IMR-90 (cell line): ENCODE measurements around the gene MRTO4. TPM values are rescaled to one million over a fixed set of nuclear protein-coding genes. Genes with fewer than 3 reads are reported as not detected.

Experiments
- ATAC-seq: fragments of 200-7000 bp; cut with Tn5 transposase; 2 replicates; pipeline ENCODE4 v1.9.1; 2020; ENCODE audit warnings: low read depth, mild to moderate bottlenecking, moderate library complexity
- BruUV-seq: library from RNA; stranded (reverse); fragments of 400-500 nt; replicated peaks from 2 replicates; lab custom pipeline; 2021; lab: Mats Ljungman, UMichigan
- CTCF ChIA-PET: fragments of 300-600 bp; formaldehyde crosslinking; extraction: SDS; loops from one replicate; lab custom pipeline; 2021; ENCODE audit warnings: antibody characterized with exemption; lab: Yijun Ruan, JAX
- POLR2A ChIA-PET: fragments of 300-600 bp; sonication (Branson Sonifier 250); formaldehyde crosslinking; loops from one replicate; lab custom pipeline; 2022; ENCODE audit warnings: antibody characterized with exemption; ENCODE audit not compliant: unreplicated experiment; lab: Charles Lee
- DNase-seq: peaks from one replicate; pipeline ENCODE4 v3.0.0; 2013
- H2AFZ ChIP-seq: replicated peaks from 2 replicates; pipeline ENCODE3; 2013; ENCODE audit warnings: low read length, mild to moderate bottlenecking; ENCODE audit not compliant: poor library complexity
- H2AK5ac ChIP-seq: 2 replicates; pipeline ENCODE4 v1.6.1; 2013; ENCODE audit warnings: low read depth, low read length, inconsistent platforms
- H2AK9ac ChIP-seq: replicated peaks from 2 replicates; pipeline ENCODE3; 2013; ENCODE audit warnings: mild to moderate bottlenecking, low read depth, low read length, moderate library complexity; ENCODE audit not compliant: poor library complexity
- H2BK120ac ChIP-seq: 2 replicates; pipeline ENCODE4 v1.6.1; 2013; ENCODE audit warnings: low read depth, low read length, inconsistent platforms
- H2BK15ac ChIP-seq: 3 replicates; pipeline ENCODE4 v1.6.1; 2013; ENCODE audit warnings: low read depth, low read length, inconsistent platforms
- H2BK20ac ChIP-seq: 2 replicates; pipeline ENCODE4 v1.6.1; 2013; ENCODE audit warnings: low read depth, mild to moderate bottlenecking, inconsistent platforms, low read length, moderate library complexity
- H2BK5ac ChIP-seq: 2 replicates; pipeline ENCODE4 v1.6.1; 2013; ENCODE audit warnings: mild to moderate bottlenecking, low read depth, low read length, inconsistent platforms; ENCODE audit not compliant: poor library complexity, severe bottlenecking
- H3K14ac ChIP-seq: replicated peaks from 2 replicates; pipeline ENCODE4 v1.6.1; 2013; ENCODE audit warnings: low read depth, low read length, inconsistent platforms
- H3K18ac ChIP-seq: 2 replicates; pipeline ENCODE4 v1.6.1; 2013; ENCODE audit warnings: low read depth, low read length, control low read depth
- H3K23ac ChIP-seq: 2 replicates; pipeline ENCODE4 v1.6.1; 2013; ENCODE audit warnings: low read depth, low read length, inconsistent platforms
- H3K27ac ChIP-seq: 2 replicates; pipeline ENCODE4 v1.5.1; 2013; ENCODE audit warnings: mild to moderate bottlenecking, control low read depth, low read length; ENCODE audit not compliant: insufficient read depth
- H3K27me3 ChIP-seq: 2 replicates; pipeline ENCODE4 v1.6.1; 2013; ENCODE audit warnings: low read length; ENCODE audit not compliant: control insufficient read depth, insufficient read depth
- H3K36me3 ChIP-seq: 2 replicates; pipeline ENCODE4 v1.6.1; 2013; ENCODE audit warnings: low read length, mixed read lengths; ENCODE audit not compliant: control insufficient read depth, insufficient read depth
- H3K4ac ChIP-seq: 2 replicates; pipeline ENCODE4 v1.6.1; 2013; ENCODE audit warnings: low read depth, low read length, inconsistent platforms
- H3K4me1 ChIP-seq: 2 replicates; pipeline ENCODE4 v1.6.1; 2013; ENCODE audit warnings: low read length, mixed read lengths; ENCODE audit not compliant: control insufficient read depth, insufficient read depth
- H3K4me2 ChIP-seq: 2 replicates; pipeline ENCODE4 v1.6.1; 2013; ENCODE audit warnings: low read depth, mild to moderate bottlenecking, control low read depth, low read length, moderate library complexity
- H3K4me3 ChIP-seq: 2 replicates; pipeline ENCODE4 v1.5.1; 2013; ENCODE audit warnings: low read depth, mild to moderate bottlenecking, control low read depth, low read length, moderate library complexity; ENCODE audit not compliant: insufficient read depth
- H3K56ac ChIP-seq: 2 replicates; pipeline ENCODE4 v1.6.1; 2013; ENCODE audit warnings: low read length, inconsistent platforms; ENCODE audit not compliant: insufficient read depth; ENCODE audit errors: extremely low read depth
- H3K79me1 ChIP-seq, 2 experiments: 2 replicates each; pipeline ENCODE4 v1.6.1; 2013; ENCODE audit warnings: low read length in 2 of 2, inconsistent platforms in 1 of 2, low read depth in 1 of 2
- H3K9ac ChIP-seq: 2 replicates; pipeline ENCODE4 v1.6.1; 2013; ENCODE audit warnings: low read depth, low read length, control low read depth
- H3K9me1 ChIP-seq: 2 replicates; pipeline ENCODE4 v1.6.1; 2013; ENCODE audit warnings: low read length, inconsistent platforms; ENCODE audit not compliant: insufficient read depth
- H3K9me3 ChIP-seq: 2 replicates; pipeline ENCODE4 v1.6.1; 2013; ENCODE audit warnings: low read length; ENCODE audit not compliant: control insufficient read depth, insufficient read depth
- H4K20me1 ChIP-seq: 2 replicates; pipeline ENCODE4 v1.6.1; 2013; ENCODE audit warnings: low read length, inconsistent platforms; ENCODE audit not compliant: insufficient read depth
- H4K5ac ChIP-seq: 2 replicates; pipeline ENCODE4 v1.6.1; 2013; ENCODE audit warnings: mild to moderate bottlenecking, low read depth, low read length, control low read depth
- H4K8ac ChIP-seq, 2 experiments: 2 replicates each; pipeline ENCODE4 v1.6.1; 2013; ENCODE audit warnings: low read depth in 2 of 2, low read length in 2 of 2, control low read depth in 1 of 2, inconsistent platforms in 1 of 2
- H4K91ac ChIP-seq: 2 replicates; pipeline ENCODE4 v1.6.1; 2013; ENCODE audit warnings: low read depth, low read length, inconsistent platforms; ENCODE audit not compliant: insufficient read depth
- CHD1 ChIP-seq: IDR thresholded peaks from 2 replicates; pipeline ENCODE4 v1.6.1; 2012; ENCODE audit warnings: low read depth, low read length, improper control_type of control experiment
- MAZ ChIP-seq: IDR thresholded peaks from 2 replicates; pipeline ENCODE4 v1.6.1; 2012; ENCODE audit warnings: low read depth, mild to moderate bottlenecking, low read length, improper control_type of control experiment, moderate library complexity, borderline replicate concordance
- MXI1 ChIP-seq: IDR thresholded peaks from 2 replicates; pipeline ENCODE4 v1.6.1; 2012; ENCODE audit warnings: low read depth, mild to moderate bottlenecking, low read length, moderate library complexity, borderline replicate concordance
- NFE2L2 ChIP-seq: fragments of 150-350 bp; IDR thresholded peaks from 2 replicates; pipeline ENCODE4 v1.6.1; 2016; ENCODE audit warnings: low read depth, mild to moderate bottlenecking, low read length
- RAD21 ChIP-seq: IDR thresholded peaks from 2 replicates; pipeline ENCODE4 v1.6.1; 2012; ENCODE audit warnings: low read length, improper control_type of control experiment
- dilution Hi-C: fragments of 300-500 bp; cut with HindIII; formaldehyde crosslinking; loops from one replicate; pipeline ENCODE4 v1.14.3; 2018; ENCODE audit warnings: low sequenced_read_pairs; ENCODE audit not compliant: unreplicated experiment
- in situ Hi-C: fragments of 300-500 bp; cut with MboI; formaldehyde crosslinking; loops from 3 replicates; pipeline ENCODE4 v1.14.3; 2019; ENCODE audit warnings: low sequenced_read_pairs, inconsistent platforms, mixed read lengths
- intact Hi-C: fragments of 100-400 bp; cut with micrococcal nuclease; formaldehyde crosslinking; loops from 2 replicates; pipeline ENCODE4 v1.10.0; 2022
- polyA plus RNA-seq, 3 experiments: library from polyadenylated mRNA; depleted of rRNA; stranded (reverse); fragments of >200 nt; gene quantifications; 2 replicates each; pipeline ENCODE4 v1.2.3, GENCODE V29; 2012; ENCODE audit warnings: low replicate concordance in 1 of 3
- total RNA-seq: library from RNA; depleted of rRNA; stranded (reverse); fragments of >200 nt; gene quantifications from 2 replicates; pipeline ENCODE4 v1.2.3, GENCODE V29; 2012

Gene MRTO4
- total and polyA plus RNA-seq, 2 of the 4 experiments (the other 2 are of a cell fraction), result 48.0 to 58.1 TPM

- Histone ChIP-seq H2AK9ac (no peak overlapping the region), H3K4me2 (no peak overlapping the region; the same call in 1 of the 2 replicates), H3K4ac (no peak overlapping the region), H2BK15ac (no peak overlapping the region), H2BK120ac (no peak overlapping the region), H3K79me1 (peaks cover 2 to 21% of the 10 kb centered on the region in 2 experiments; a peak in 3 of 4 replicates), H3K36me3 (peaks cover 50% of the 10 kb centered on the region), H4K20me1 (peaks cover 8% of the 10 kb centered on the region), H3K18ac (no peak overlapping the region), H3K27ac (no peak overlapping the region; the same call in 1 of the 2 replicates), H3K4me3 (no peak overlapping the region), H3K9me3 (no peaks in the 10 kb centered on the region), H4K91ac (no peak overlapping the region), H3K56ac (no peak overlapping the region), H2BK20ac (no peak overlapping the region), H4K8ac (no peak overlapping the region), H3K9ac (no peak overlapping the region), H2AK5ac (no peak overlapping the region), H2AFZ (no peak overlapping the region), H3K23ac (no peak overlapping the region), H2BK5ac (no peak overlapping the region), H4K5ac (no peak overlapping the region), H3K9me1 (peaks cover 7% of the 10 kb centered on the region; the same call in 1 of the 2 replicates), H3K14ac (no peak overlapping the region), H3K27me3 (no peaks in the 10 kb centered on the region), H3K4me1 (peaks cover 11% of the 10 kb centered on the region; the same call in 1 of the 2 replicates)
- DNase-seq, result peak; percentile 68
- in situ Hi-C loops, result no loop called here
- dilution Hi-C loops, result no loop called here
- intact Hi-C loops, result loop anchor here (1.0 kb wide), 1 partner anchor 20 kb away; no protein-coding TSS in a partner anchor
- CTCF ChIA-PET, result interaction anchor here (1.0 kb wide), 1 partner anchor 68 kb away, joined by 3 read pairs; no protein-coding TSS in a partner anchor
- peak; percentile 89 for ATAC-seq
- TF ChIP-seq NFE2L2, result no peak
- TF ChIP-seq RAD21, result peak; percentile 11; the same call in 1 of the 2 replicates
- TF ChIP-seq CHD1, result no peak
- TF ChIP-seq MXI1, result no peak
- TF ChIP-seq MAZ, result no peak
- POLR2A ChIA-PET, result no interaction called here
- no TSS peak for BruUV-seq
These were observed 19.1 kb upstream of the MRTO4 start for GRCh38 chr1:19232524-19232846.
